ENCODE data around the gene DLGAP4. TPM values are rescaled to one million over a fixed set of nuclear protein-coding genes. Genes with fewer than 3 reads are reported as not detected.

Gene DLGAP4
- total RNA-seq, 1 experiment from 2014 or later: 80.3 TPM

GRCh38 chr20:36312724-36313441, 6.7 kb downstream of the DLGAP4 start:
- intact Hi-C loops (cut with micrococcal nuclease): no loop called here
- DNase-seq (ENCODE audit: unreplicated experiment): no peak
- no peak for TF ChIP-seq CTCF (IDR thresholded peaks at IDR 0.05; ENCODE audit: unreplicated experiment)
- no TSS peak for BruUV-seq (replicated peaks)
- Mint-ChIP-seq H3K36me3 (ENCODE audit: insufficient read depth, unreplicated experiment) (no peaks in the 10 kb centered on the region), H3K9me3 (ENCODE audit: unreplicated experiment) (no peaks in the 10 kb centered on the region), H3K27ac (ENCODE audit: low read depth, unreplicated experiment) (no peak overlapping the region), H3K27me3 (ENCODE audit: insufficient read depth, unreplicated experiment) (peaks cover 79% of the 10 kb centered on the region), H3K4me1 (ENCODE audit: insufficient read depth, unreplicated experiment) (no peaks in the 10 kb centered on the region), H3K4me3 (ENCODE audit: unreplicated experiment) (no peak overlapping the region)
- POLR2A ChIA-PET: no interaction called here
- CTCF ChIA-PET: interaction anchor here (0.6 kb wide), 2 partner anchors 114 to 395 kb away, joined by 3 read pairs; no protein-coding TSS in a partner anchor

DNA sequence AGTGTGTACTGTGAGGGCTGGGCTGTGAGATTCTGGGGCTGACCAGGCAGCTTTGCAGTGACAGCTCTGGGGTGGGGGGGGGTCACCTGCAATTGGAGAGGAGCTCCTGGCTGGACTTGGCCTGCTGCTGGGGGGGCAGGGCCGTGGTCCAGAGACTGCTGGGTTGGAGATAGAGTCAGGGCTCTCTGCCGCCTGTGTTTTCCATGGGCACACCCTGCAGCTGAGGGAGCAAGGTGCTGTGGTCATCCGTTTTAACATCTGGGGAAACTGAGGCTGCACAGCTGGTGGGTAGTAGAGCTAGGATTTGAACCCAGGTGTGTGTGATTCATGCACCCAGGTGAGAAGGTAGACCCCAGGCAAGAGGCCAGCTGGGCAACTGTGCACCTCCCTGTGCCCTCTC, 7.3 kb downstream of the DLGAP4 start:
- Mint-ChIP-seq H3K4me3 (ENCODE audit: unreplicated experiment) (no peak overlapping the region), H3K9me3 (ENCODE audit: unreplicated experiment) (no peaks in the 10 kb centered on the region), H3K27ac (ENCODE audit: low read depth, unreplicated experiment) (no peak overlapping the region), H3K36me3 (ENCODE audit: insufficient read depth, unreplicated experiment) (no peaks in the 10 kb centered on the region), H3K27me3 (ENCODE audit: insufficient read depth, unreplicated experiment) (peaks cover 73% of the 10 kb centered on the region), H3K4me1 (ENCODE audit: insufficient read depth, unreplicated experiment) (no peaks in the 10 kb centered on the region)
- ChIA-PET POLR2A (interaction anchor here (0.6 kb wide), 1 partner anchor 406 kb away, joined by 3 read pairs; no protein-coding TSS in a partner anchor), CTCF (interaction anchor here (0.6 kb wide), 1 partner anchor 396 kb away, joined by 3 read pairs; no protein-coding TSS in a partner anchor)
- no peak for TF ChIP-seq CTCF (IDR thresholded peaks at IDR 0.05; ENCODE audit: unreplicated experiment)
- no peak for DNase-seq (ENCODE audit: unreplicated experiment)
- intact Hi-C loops (cut with micrococcal nuclease): no loop called here
- BruUV-seq (replicated peaks): no TSS peak

DNA sequence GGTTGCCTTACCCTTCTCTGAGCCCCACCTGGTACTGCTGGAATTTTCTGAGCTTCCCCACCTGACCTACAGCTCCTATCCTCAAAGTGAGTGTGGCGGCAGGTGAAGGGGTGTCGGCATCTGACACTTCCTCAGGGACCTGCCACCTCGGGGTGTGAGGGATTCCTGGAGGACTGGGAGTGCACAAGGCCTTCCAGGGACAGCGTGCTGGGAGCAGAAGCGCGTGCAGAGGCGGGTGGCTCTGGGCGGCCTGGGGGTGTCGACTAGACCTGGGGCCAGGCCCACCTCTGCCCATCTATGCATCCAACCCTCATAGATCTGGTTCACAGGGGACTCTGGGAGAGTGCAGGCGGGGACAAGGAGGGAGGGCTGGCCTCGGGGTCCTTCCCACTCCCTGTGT, 7.8 kb downstream of the DLGAP4 start:
- no peak for TF ChIP-seq CTCF (IDR thresholded peaks at IDR 0.05; ENCODE audit: unreplicated experiment)
- H3K27me3 Mint-ChIP-seq (ENCODE audit: insufficient read depth, unreplicated experiment): peaks cover 68% of the 10 kb centered on the region
- H3K9me3 Mint-ChIP-seq (ENCODE audit: unreplicated experiment): no peaks in the 10 kb centered on the region
- no TSS peak for BruUV-seq (replicated peaks)
- ChIA-PET CTCF (no interaction called here), POLR2A (interaction anchor here (0.6 kb wide), 1 partner anchor 406 kb away, joined by 3 read pairs; no protein-coding TSS in a partner anchor)
- no peaks in the 10 kb centered on the region for H3K4me1 Mint-ChIP-seq (ENCODE audit: insufficient read depth, unreplicated experiment)
- no peak overlapping the region for H3K27ac Mint-ChIP-seq (ENCODE audit: low read depth, unreplicated experiment)
- H3K36me3 Mint-ChIP-seq (ENCODE audit: insufficient read depth, unreplicated experiment): no peaks in the 10 kb centered on the region
- no peak for DNase-seq (ENCODE audit: unreplicated experiment)
- no peak overlapping the region for H3K4me3 Mint-ChIP-seq (ENCODE audit: unreplicated experiment)
- intact Hi-C loops (cut with micrococcal nuclease): no loop called here

GRCh38 chr20:36314734-36315544, 8.8 kb downstream of the DLGAP4 start:
- Mint-ChIP-seq H3K27ac (ENCODE audit: low read depth, unreplicated experiment) (no peak overlapping the region), H3K9me3 (ENCODE audit: unreplicated experiment) (no peaks in the 10 kb centered on the region), H3K36me3 (ENCODE audit: insufficient read depth, unreplicated experiment) (no peaks in the 10 kb centered on the region), H3K4me3 (ENCODE audit: unreplicated experiment) (no peak overlapping the region), H3K27me3 (ENCODE audit: insufficient read depth, unreplicated experiment) (peaks cover 58% of the 10 kb centered on the region), H3K4me1 (ENCODE audit: insufficient read depth, unreplicated experiment) (no peaks in the 10 kb centered on the region)
- POLR2A ChIA-PET: no interaction called here
- CTCF ChIA-PET: no interaction called here
- DNase-seq (ENCODE audit: unreplicated experiment): no peak
- TF ChIP-seq CTCF (IDR thresholded peaks at IDR 0.05; ENCODE audit: unreplicated experiment): no peak
- intact Hi-C loops (cut with micrococcal nuclease): no loop called here
- no TSS peak for BruUV-seq (replicated peaks)
